K562 (cell line): ENCODE measurements around the gene TENM4. TPM values are rescaled to one million over a fixed set of nuclear protein-coding genes. Genes with fewer than 3 reads are reported as not detected.

Source experiments
- ATAC-seq: fragments of 200-7000 bp; cut with Tn5 transposase; 3 replicates; pipeline ENCODE4 v1.9.1; 2020; ENCODE audit warnings: moderate library complexity
- BruUV-seq: library from RNA; stranded (reverse); fragments of 400-500 nt; replicated peaks from 2 replicates; lab custom pipeline; 2021; lab: Mats Ljungman, UMichigan
- CTCF ChIA-PET: fragments of 300-600 bp; formaldehyde crosslinking; extraction: SDS; loops from one replicate; lab custom pipeline; 2021; ENCODE audit warnings: low intra/inter-chr PET ratio; lab: Yijun Ruan, JAX
- POLR2A ChIA-PET: fragments of 300-600, 350-650 bp; sonication (Branson Sonifier 250); formaldehyde crosslinking; extraction: SDS; loops from one replicate; lab custom pipeline; 2021; ENCODE audit warnings: antibody characterized with exemption, inconsistent platforms; lab: Yijun Ruan, JAX
- DNase-seq, 4 experiments: peaks; one replicate each; pipeline versions ENCODE4 v3.0.0 to v3.0.0-alpha.2; 2011 to 2018; ENCODE audit warnings: low spot score in 3 of 4, mixed read lengths in 3 of 4; ENCODE audit errors: extremely low read depth in 1 of 4
- FAIRE-seq: peaks from 2 replicates; lab custom pipeline; 2011; peaks lifted over from hg19 to GRCh38; lab: Jason Lieb, UNC
- H2AFZ ChIP-seq: 2 replicates; pipeline ENCODE4 v1.6.0; 2011; ENCODE audit warnings: low read depth, low read length, control low read depth, inconsistent platforms
- H3K27ac ChIP-seq: fragments of 200-600 bp; 3 replicates; pipeline ENCODE4 v1.8.0; 2011; ENCODE audit warnings: low read depth, mild to moderate bottlenecking, control low read depth, inconsistent platforms, low read length, moderate library complexity, mixed read lengths; ENCODE audit errors: extremely low read depth
- H3K27me3 ChIP-seq, 2 experiments: fragments of 300-600 bp in 1 of 2; 2 replicates in 1 of 2; 3 replicates in 1 of 2; pipeline versions ENCODE4 v1.6.0 to v1.8.0; 2011; ENCODE audit warnings: inconsistent platforms in 2 of 2, low read length in 2 of 2, mild to moderate bottlenecking in 1 of 2, mixed read lengths in 1 of 2, moderate library complexity in 1 of 2; ENCODE audit not compliant: control insufficient read depth in 2 of 2, insufficient read depth in 2 of 2
- H3K36me3 ChIP-seq: fragments of 300-600 bp; 3 replicates; pipeline ENCODE4 v1.8.0; 2011; ENCODE audit warnings: mild to moderate bottlenecking, low read length, inconsistent platforms; ENCODE audit not compliant: control insufficient read depth, insufficient read depth
- H3K4me1 ChIP-seq, 2 experiments: fragments of 200-600 bp in 1 of 2; replicated peaks in 1 of 2; 2 replicates in 1 of 2; 3 replicates in 1 of 2; pipeline versions ENCODE4 v1.5.1 to v1.8.0; 2011; ENCODE audit warnings: inconsistent platforms in 2 of 2, low read length in 2 of 2, mild to moderate bottlenecking in 1 of 2, mixed read lengths in 1 of 2, moderate library complexity in 1 of 2; ENCODE audit not compliant: control insufficient read depth in 2 of 2, insufficient read depth in 2 of 2
- H3K4me2 ChIP-seq: 2 replicates; pipeline ENCODE4 v1.6.1; 2011; ENCODE audit warnings: low read length, control low read depth, inconsistent platforms, mixed read lengths; ENCODE audit not compliant: insufficient read depth
- H3K4me3 ChIP-seq: fragments of 200-600 bp; sonication (generic), shearing (Covaris generic); 2 replicates; pipeline ENCODE4 v1.5.1; 2016; ENCODE audit warnings: control low read depth, inconsistent platforms
- H3K79me2 ChIP-seq: fragments of 200-600 bp; 3 replicates; pipeline ENCODE4 v1.8.0; 2011; ENCODE audit warnings: low read length, inconsistent platforms; ENCODE audit not compliant: control insufficient read depth, insufficient read depth
- H3K9ac ChIP-seq, 2 experiments: 2 replicates each; pipeline versions ENCODE4 v1.6.0 to v1.6.1; 2011; ENCODE audit warnings: low read depth in 2 of 2, low read length in 2 of 2, control low read depth in 1 of 2, inconsistent platforms in 1 of 2, mild to moderate bottlenecking in 1 of 2, mixed read lengths in 1 of 2; ENCODE audit not compliant: insufficient read depth in 1 of 2
- H3K9me1 ChIP-seq: one replicate; pipeline ENCODE4 v1.6.0; 2011; ENCODE audit warnings: inconsistent platforms, mild to moderate bottlenecking, low read length, moderate library complexity; ENCODE audit not compliant: control insufficient read depth, insufficient read depth
- H3K9me3 ChIP-seq: replicated peaks from 2 replicates; pipeline ENCODE4 v1.5.1; 2011; ENCODE audit warnings: low read depth, low read length, inconsistent platforms; ENCODE audit not compliant: control insufficient read depth, insufficient read depth
- H4K20me1 ChIP-seq: replicated peaks from 2 replicates; pipeline ENCODE4 v1.6.1; 2011; ENCODE audit warnings: low read length, inconsistent platforms, mixed read lengths; ENCODE audit not compliant: control insufficient read depth, insufficient read depth
- ARID1B ChIP-seq: fragments of 450-650 bp; IDR thresholded peaks from 2 replicates; pipeline ENCODE4 v1.6.1; 2016; ENCODE audit warnings: antibody characterized with exemption, mild to moderate bottlenecking, inconsistent platforms
- ATF2 ChIP-seq: sonication (generic); formaldehyde crosslinking; IDR thresholded peaks from 2 replicates; pipeline ENCODE4 v1.8.1; 2022; ENCODE audit warnings: missing genetic modification reagents
- CBFA2T2 ChIP-seq: fragments of 450-650 bp; conservative IDR thresholded peaks from 2 replicates; pipeline ENCODE4 v1.6.1; 2017; ENCODE audit warnings: mild to moderate bottlenecking
- CXXC5 ChIP-seq: fragments of 250-450 bp; sonication (Bioruptor Pico); IDR thresholded peaks from 2 replicates; pipeline ENCODE4 v1.8.0; 2022; ENCODE audit warnings: inconsistent platforms, mild to moderate bottlenecking, moderate library complexity
- ETV6 ChIP-seq, 3 experiments: fragments of 150-350 bp in 1 of 3; sonication (generic) in 1 of 3; formaldehyde crosslinking in 1 of 3; IDR thresholded peaks; 2 replicates each; pipeline versions ENCODE4 v1.6.1 to v1.8.0; 2014 to 2022; ENCODE audit warnings: borderline replicate concordance in 2 of 3, low read depth in 2 of 3, antibody characterized with exemption in 1 of 3, low read length in 1 of 3, mild to moderate bottlenecking in 1 of 3, missing genetic modification reagents in 1 of 3
- EWSR1 ChIP-seq: fragments of 450-650 bp; IDR thresholded peaks from 2 replicates; pipeline ENCODE4 v1.6.1; 2018; ENCODE audit warnings: borderline replicate concordance, mild to moderate bottlenecking, low read depth, moderate library complexity; ENCODE audit not compliant: partially characterized antibody
- KDM1A ChIP-seq, 2 experiments: fragments of 450-650 bp; IDR thresholded peaks; 2 replicates each; pipeline ENCODE4 v1.6.1; 2016; ENCODE audit warnings: mild to moderate bottlenecking in 2 of 2
- MCM2 ChIP-seq: fragments of 450-650 bp; IDR thresholded peaks from 2 replicates; pipeline ENCODE4 v1.6.1; 2017; ENCODE audit warnings: low read depth, mild to moderate bottlenecking
- NFIC ChIP-seq: fragments of 450-650 bp; IDR thresholded peaks from 2 replicates; pipeline ENCODE4 v1.6.1; 2017; ENCODE audit warnings: mild to moderate bottlenecking, inconsistent platforms
- PYGO2 ChIP-seq: fragments of 450-650 bp; IDR thresholded peaks from 2 replicates; pipeline ENCODE4 v1.6.1; 2016; ENCODE audit warnings: mild to moderate bottlenecking, missing genetic modification characterization, moderate library complexity, missing compliant biosample characterization
- SOX6 ChIP-seq: fragments of 450-650 bp; IDR thresholded peaks from 2 replicates; pipeline ENCODE4 v1.6.1; 2014; ENCODE audit warnings: mild to moderate bottlenecking
- TAL1 ChIP-seq: fragments of 450-650 bp; IDR thresholded peaks from 2 replicates; pipeline ENCODE4 v1.6.1; 2016; ENCODE audit warnings: mild to moderate bottlenecking
- TEAD4 ChIP-seq, 2 experiments: sonication (generic) in 1 of 2; formaldehyde crosslinking in 1 of 2; IDR thresholded peaks; 2 replicates each; pipeline versions ENCODE4 v1.6.1 to v1.8.0; 2012 to 2022; ENCODE audit warnings: borderline replicate concordance in 1 of 2, inconsistent platforms in 1 of 2, low read length in 1 of 2, mild to moderate bottlenecking in 1 of 2, missing genetic modification reagents in 1 of 2
- THAP7 ChIP-seq: fragments of 250-450 bp; sonication (Bioruptor Pico); IDR thresholded peaks from 2 replicates; pipeline ENCODE4 v1.5.0; 2021
- YBX1 ChIP-seq: fragments of 450-650 bp; IDR thresholded peaks from 2 replicates; pipeline ENCODE4 v1.7.1; 2016; ENCODE audit warnings: mild to moderate bottlenecking
- WGBS: fragments of 100-300 bp; shearing (Covaris generic); methylation state at CpG from one replicate; pipeline ENCODE4 v1.1.6; 2016; ENCODE audit warnings: low coverage, mixed read lengths; ENCODE audit not compliant: insufficient coverage; ENCODE audit errors: missing lambda C conversion rate; 5-methylcytosine and 5-hydroxymethylcytosine counted together
- in situ Hi-C: fragments of 300-500 bp; cut with MboI; formaldehyde crosslinking; loops from 4 replicates; pipeline ENCODE4 v1.15.0; 2018; ENCODE audit warnings: inconsistent platforms, mixed read lengths
- intact Hi-C: fragments of 100-400 bp; cut with micrococcal nuclease; formaldehyde crosslinking; loops from 2 replicates; pipeline ENCODE4 v1.14.2; 2022
- polyA plus RNA-seq, 8 experiments: library from polyadenylated mRNA; depleted of rRNA in 4 of 8; stranded (reverse) in 5 of 8; unstranded in 3 of 8; fragments of >200 nt; fragmentation: Nextera tagmentation in 2 of 8; fragmentation: Illumina TruSeq in 1 of 8; extraction: Ambion mirVana in 2 of 8; extraction: Trizol in 1 of 8; gene quantifications; 2 replicates each; pipeline versions ENCODE4 v1.2.1 to v1.2.3, GENCODE V29; 2011 to 2014; ENCODE audit warnings: inconsistent platforms in 1 of 8, missing spikeins in 1 of 8
- total RNA-seq, 7 experiments: library from RNA; depleted of rRNA in 6 of 7; stranded (reverse); fragments of >200 nt in 6 of 7; fragmentation: Illumina TruSeq in 2 of 7; extraction: Trizol in 2 of 7; gene quantifications; 2 replicates each; pipeline versions ENCODE4 v1.2.1 to v1.2.3, GENCODE V29; 2011 to 2021; ENCODE audit warnings: low replicate concordance in 1 of 7
- TF ChIP-seq, protein P1 (sequence below): fragments of 250-450 bp; sonication (Bioruptor Pico); IDR thresholded peaks from 2 replicates; pipeline ENCODE4 v1.8.0; 2021; ENCODE audit warnings: mild to moderate bottlenecking, moderate library complexity
- TF ChIP-seq, protein P2 (sequence below): fragments of 200-800 bp; sonication (Bioruptor generic); IDR thresholded peaks from 2 replicates; pipeline ENCODE4 v1.6.1; 2017; ENCODE audit warnings: missing genetic modification characterization, missing compliant biosample characterization
- TF ChIP-seq, protein P3 (sequence below): fragments of 250-450 bp; sonication (Bioruptor Pico); IDR thresholded peaks from 2 replicates; pipeline ENCODE4 v1.8.0; 2022; ENCODE audit warnings: moderate library complexity, mild to moderate bottlenecking, inconsistent platforms

Gene TENM4
- total and polyA plus RNA-seq, 9 of the 15 experiments (the other 6 are each of a cell fraction or from before 2014, with no cell fraction given): 0.16 TPM; not detected in 8

DNA sequence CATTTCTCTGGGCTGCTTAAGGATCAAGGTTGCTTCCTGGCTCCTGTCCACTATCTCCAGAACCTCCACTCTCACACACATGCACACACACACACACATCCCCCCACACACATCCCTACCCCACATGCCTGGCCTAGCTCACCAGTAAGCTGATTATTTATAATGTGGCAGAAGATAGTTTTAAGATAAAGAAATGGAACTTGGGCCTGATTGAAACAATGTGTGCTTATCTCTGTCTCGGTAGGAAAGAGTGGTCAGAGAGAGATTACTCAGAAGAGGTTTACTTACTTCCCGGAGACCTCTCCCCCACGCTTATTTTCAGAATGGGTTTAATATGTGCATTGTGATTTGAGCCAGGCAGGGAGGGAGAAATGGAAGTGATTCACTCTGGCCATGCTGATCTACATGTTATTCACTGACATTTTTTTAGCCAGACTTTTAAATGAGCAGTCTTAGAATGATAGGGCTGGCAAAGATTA is 422.4 kb downstream of the TENM4 start:
- Histone ChIP-seq H3K9me3 (no peaks in the 10 kb centered on the region), H3K4me3 (no peak overlapping the region), H3K27me3 (no peaks in the 10 kb centered on the region), H3K4me2 (no peak overlapping the region), H3K9me1 (no peaks in the 10 kb centered on the region), H3K4me1 (no peaks in the 10 kb centered on the region), H3K27ac (no peak overlapping the region), H3K36me3 (no peaks in the 10 kb centered on the region), H2AFZ (no peak overlapping the region), H4K20me1 (no peaks in the 10 kb centered on the region), H3K79me2 (no peaks in the 10 kb centered on the region), H3K9ac (no peak overlapping the region)
- intact Hi-C loops: no loop called here
- FAIRE-seq (no peak), DNase-seq (peak in 1 of 4 experiments; percentile 2), ATAC-seq (no peak)
- ChIA-PET POLR2A (no interaction called here), CTCF (no interaction called here)
- BruUV-seq: no TSS peak
- WGBS: 0% methylated on average over 3 of the region's 3 CpGs
- in situ Hi-C loops: no loop called here
- TF ChIP-seq YBX1: no peak
- TF ChIP-seq TEAD4 (IDR thresholded peaks at IDR 0.05; ENCODE audit: low read length): peak; percentile 65
- TF ChIP-seq TEAD4 (CRISPR knock-in tag; IDR thresholded peaks at IDR 0.05; ENCODE audit: borderline replicate concordance): no peak
- TF ChIP-seq, protein P1, sequence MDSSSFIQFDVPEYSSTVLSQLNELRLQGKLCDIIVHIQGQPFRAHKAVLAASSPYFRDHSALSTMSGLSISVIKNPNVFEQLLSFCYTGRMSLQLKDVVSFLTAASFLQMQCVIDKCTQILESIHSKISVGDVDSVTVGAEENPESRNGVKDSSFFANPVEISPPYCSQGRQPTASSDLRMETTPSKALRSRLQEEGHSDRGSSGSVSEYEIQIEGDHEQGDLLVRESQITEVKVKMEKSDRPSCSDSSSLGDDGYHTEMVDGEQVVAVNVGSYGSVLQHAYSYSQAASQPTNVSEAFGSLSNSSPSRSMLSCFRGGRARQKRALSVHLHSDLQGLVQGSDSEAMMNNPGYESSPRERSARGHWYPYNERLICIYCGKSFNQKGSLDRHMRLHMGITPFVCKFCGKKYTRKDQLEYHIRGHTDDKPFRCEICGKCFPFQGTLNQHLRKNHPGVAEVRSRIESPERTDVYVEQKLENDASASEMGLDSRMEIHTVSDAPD (CRISPR knock-in tag): no peak
- 0 out of 2 replicates have a peak, but pooled peaks have one; percentile 7 for TF ChIP-seq NFIC
- TF ChIP-seq, protein P2, sequence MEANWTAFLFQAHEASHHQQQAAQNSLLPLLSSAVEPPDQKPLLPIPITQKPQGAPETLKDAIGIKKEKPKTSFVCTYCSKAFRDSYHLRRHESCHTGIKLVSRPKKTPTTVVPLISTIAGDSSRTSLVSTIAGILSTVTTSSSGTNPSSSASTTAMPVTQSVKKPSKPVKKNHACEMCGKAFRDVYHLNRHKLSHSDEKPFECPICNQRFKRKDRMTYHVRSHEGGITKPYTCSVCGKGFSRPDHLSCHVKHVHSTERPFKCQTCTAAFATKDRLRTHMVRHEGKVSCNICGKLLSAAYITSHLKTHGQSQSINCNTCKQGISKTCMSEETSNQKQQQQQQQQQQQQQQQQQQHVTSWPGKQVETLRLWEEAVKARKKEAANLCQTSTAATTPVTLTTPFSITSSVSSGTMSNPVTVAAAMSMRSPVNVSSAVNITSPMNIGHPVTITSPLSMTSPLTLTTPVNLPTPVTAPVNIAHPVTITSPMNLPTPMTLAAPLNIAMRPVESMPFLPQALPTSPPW (CRISPR knock-in tag): 0 out of 2 replicates have a peak, but pooled peaks have one; percentile 14
- TF ChIP-seq ARID1B: peak; percentile 23; the same call in 1 of the 2 replicates
- no peak for TF ChIP-seq ETV6 (IDR thresholded peaks at IDR 0.05; ENCODE audit: borderline replicate concordance in 1 of 2, low read depth in 2 of 2, low read length in 1 of 2)
- TF ChIP-seq ETV6 (CRISPR knock-in tag; IDR thresholded peaks at IDR 0.05; ENCODE audit: borderline replicate concordance): no peak
- TF ChIP-seq, protein P3, sequence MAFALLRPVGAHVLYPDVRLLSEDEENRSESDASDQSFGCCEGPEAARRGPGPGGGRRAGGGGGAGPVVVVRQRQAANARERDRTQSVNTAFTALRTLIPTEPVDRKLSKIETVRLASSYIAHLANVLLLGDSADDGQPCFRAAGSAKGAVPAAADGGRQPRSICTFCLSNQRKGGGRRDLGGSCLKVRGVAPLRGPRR (CRISPR knock-in tag): no peak
- TF ChIP-seq KDM1A (IDR thresholded peaks at IDR 0.05): peak; percentile 59; a peak in 3 of 4 replicates
- TF ChIP-seq MCM2: no peak
- TF ChIP-seq CBFA2T2: peak; percentile 47
- TF ChIP-seq PYGO2: no peak
- no peak for TF ChIP-seq CXXC5
- no peak for TF ChIP-seq EWSR1
- TF ChIP-seq TAL1: peak; percentile 32; the same call in 1 of the 2 replicates
- no peak for TF ChIP-seq THAP7 (CRISPR knock-in tag)
- no peak for TF ChIP-seq ATF2
- TF ChIP-seq SOX6: peak; percentile 13; the same call in 1 of the 2 replicates
